Cardiac fibroblast (primary cell): ENCODE results near the gene TUBG1.

Experiments used
- DNase-seq, 2 donors: peaks; one replicate each; pipeline versions ENCODE4 v3.0.0 to v3.0.0-alpha.2; 2010; ENCODE audit warnings: low read depth in 2 of 2
- H3K4me3 ChIP-seq, 2 donors: replicated peaks in 1 of 2; 1 replicate in 1 of 2; 2 replicates in 1 of 2; pipeline ENCODE4 v1.5.1; 2011; ENCODE audit warnings: low read depth in 2 of 2, low read length in 2 of 2, mild to moderate bottlenecking in 2 of 2, moderate library complexity in 1 of 2
- CTCF ChIP-seq: IDR thresholded peaks from one replicate; pipeline ENCODE4 v1.5.1; 2011; ENCODE audit warnings: low read depth, mild to moderate bottlenecking, low read length, inconsistent platforms

Gene TUBG1

GRCh38 chr17:42609182-42609813 is at the start of gene TUBG1, which contains the start of gene RETREG3:
Gene TUBG1 (plus strand): TSS chr17:42609683. CDS start chr17:42609738, 55 bp downstream.
Gene RETREG3 (minus strand): TSS chr17:42609374. CDS start chr17:42609324, 50 bp downstream.
- peak within 1 kb of the TSS; percentile 90 to 97 for H3K4me3 ChIP-seq
- DNase-seq, result peak; percentile 99
- peak; percentile 49 for TF ChIP-seq CTCF

- H3K4me3 ChIP-seq, result no peak overlapping the region
- TF ChIP-seq CTCF, result no peak
- no peak for DNase-seq
Measured at GRCh38 chr17:42560246-42560645, 49.2 kb upstream of the TUBG1 start.

GRCh38 chr17:42561897-42562387 is 47.5 kb upstream of the TUBG1 start, which contains the start of gene COASY:
Gene COASY (plus strand): TSS chr17:42562148. CDS start chr17:42562623, 475 bp downstream.
- peak; percentile 98 to 99 for DNase-seq
- TF ChIP-seq CTCF, result no peak
- peak within 1 kb of the TSS; percentile 90 to 91 for H3K4me3 ChIP-seq

- no peak for TF ChIP-seq CTCF
- DNase-seq, result peak; percentile 42 to 51
- peak overlapping the region; percentile 90 to 91 for H3K4me3 ChIP-seq
Measured at GRCh38 chr17:42562388-42563142, 46.9 kb upstream of the TUBG1 start.

- no peak for TF ChIP-seq CTCF
- H3K4me3 ChIP-seq, result peak overlapping the region; percentile 90 to 91
- no peak for DNase-seq
Measured at GRCh38 chr17:42563143-42563509, 46.4 kb upstream of the TUBG1 start.

GRCh38 chr17:42563543-42563942 is 45.9 kb upstream of the TUBG1 start:
- no peak for DNase-seq
- no peak for TF ChIP-seq CTCF
- peak overlapping the region; percentile 90 to 91 for H3K4me3 ChIP-seq
